Nephron progenitor cell (in vitro differentiated cells): Measurements from ENCODE around the gene ZNF471.

Experiments used
- DNase-seq: peaks from one replicate; pipeline ENCODE4 v3.0.0; 2021
- H3K27ac Mint-ChIP-seq: 2 replicates; pipeline ENCODE4 v1.8.0; 2021; ENCODE audit warnings: mild to moderate bottlenecking, moderate library complexity, mixed read lengths
- H3K27me3 Mint-ChIP-seq: 2 replicates; pipeline ENCODE4 v1.8.0; 2021; ENCODE audit warnings: mild to moderate bottlenecking, low read depth, mixed read lengths; ENCODE audit not compliant: poor library complexity
- H3K36me3 Mint-ChIP-seq: 2 replicates; pipeline ENCODE4 v1.8.0; 2021; ENCODE audit warnings: low read depth, mixed read lengths
- H3K4me1 Mint-ChIP-seq: 2 replicates; pipeline ENCODE4 v1.8.0; 2021; ENCODE audit warnings: mixed read lengths
- H3K4me3 Mint-ChIP-seq: 2 replicates; pipeline ENCODE4 v1.8.0; 2021; ENCODE audit warnings: mild to moderate bottlenecking, moderate library complexity, mixed read lengths
- H3K9me3 Mint-ChIP-seq: 2 replicates; pipeline ENCODE4 v1.8.0; 2021; ENCODE audit warnings: mild to moderate bottlenecking, moderate library complexity, mixed read lengths
- TF ChIP-seq, protein P1 (sequence below): fragments of 200-600 bp; sonication (generic); IDR thresholded peaks from 2 replicates; pipeline ENCODE4 v1.5.0; 2021; ENCODE audit warnings: antibody characterized with exemption

ZNF471 gene

DNA sequence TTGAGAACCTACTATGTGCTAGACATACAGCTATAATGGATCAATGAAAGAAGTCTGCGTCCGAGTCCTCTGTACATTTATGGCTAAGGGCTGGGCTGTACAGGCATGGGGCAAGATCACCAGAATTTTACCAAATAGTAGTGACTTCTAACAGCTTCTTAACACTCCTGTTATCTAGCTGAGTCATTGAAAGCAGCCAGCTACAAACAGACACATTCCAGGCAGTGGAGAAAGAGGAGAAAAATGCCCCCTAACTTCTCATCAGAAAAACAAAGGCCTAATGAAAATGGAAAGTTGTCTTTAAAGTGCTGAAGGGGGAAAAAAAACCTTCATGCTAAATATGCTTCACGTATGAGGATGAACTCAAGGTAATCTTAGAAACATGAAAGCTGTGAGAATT is 16.3 kb upstream of the ZNF471 start:
- H3K9me3 Mint-ChIP-seq = peaks cover 81% of the 10 kb centered on the region
- no peaks in the 10 kb centered on the region for H3K4me1 Mint-ChIP-seq
- peaks cover 3% of the 10 kb centered on the region for H3K27me3 Mint-ChIP-seq
- no peak for DNase-seq
- no peak overlapping the region for H3K27ac Mint-ChIP-seq
- H3K4me3 Mint-ChIP-seq = no peak overlapping the region
- no peaks in the 10 kb centered on the region for H3K36me3 Mint-ChIP-seq
- TF ChIP-seq, protein P1, sequence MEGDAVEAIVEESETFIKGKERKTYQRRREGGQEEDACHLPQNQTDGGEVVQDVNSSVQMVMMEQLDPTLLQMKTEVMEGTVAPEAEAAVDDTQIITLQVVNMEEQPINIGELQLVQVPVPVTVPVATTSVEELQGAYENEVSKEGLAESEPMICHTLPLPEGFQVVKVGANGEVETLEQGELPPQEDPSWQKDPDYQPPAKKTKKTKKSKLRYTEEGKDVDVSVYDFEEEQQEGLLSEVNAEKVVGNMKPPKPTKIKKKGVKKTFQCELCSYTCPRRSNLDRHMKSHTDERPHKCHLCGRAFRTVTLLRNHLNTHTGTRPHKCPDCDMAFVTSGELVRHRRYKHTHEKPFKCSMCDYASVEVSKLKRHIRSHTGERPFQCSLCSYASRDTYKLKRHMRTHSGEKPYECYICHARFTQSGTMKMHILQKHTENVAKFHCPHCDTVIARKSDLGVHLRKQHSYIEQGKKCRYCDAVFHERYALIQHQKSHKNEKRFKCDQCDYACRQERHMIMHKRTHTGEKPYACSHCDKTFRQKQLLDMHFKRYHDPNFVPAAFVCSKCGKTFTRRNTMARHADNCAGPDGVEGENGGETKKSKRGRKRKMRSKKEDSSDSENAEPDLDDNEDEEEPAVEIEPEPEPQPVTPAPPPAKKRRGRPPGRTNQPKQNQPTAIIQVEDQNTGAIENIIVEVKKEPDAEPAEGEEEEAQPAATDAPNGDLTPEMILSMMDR = no peak

- H3K4me1 Mint-ChIP-seq = no peaks in the 10 kb centered on the region
Observed at GRCh38 chr19:56504581-56504980, 3.1 kb upstream of the ZNF471 start.

GRCh38 chr19:56508290-56508778 is 679 bp downstream of the ZNF471 start:
- Mint-ChIP-seq H3K27me3 (no peaks in the 10 kb centered on the region), H3K4me3 (no peak overlapping the region), H3K36me3 (no peaks in the 10 kb centered on the region), H3K9me3 (peaks cover 32% of the 10 kb centered on the region), H3K27ac (no peak overlapping the region), H3K4me1 (no peaks in the 10 kb centered on the region)
- TF ChIP-seq, protein P1 = no peak
- DNase-seq = no peak

More at GRCh38 chr19:56504581-56504980, 3.1 kb upstream of the ZNF471 start:
- Mint-ChIP-seq H3K27ac (no peak overlapping the region), H3K4me3 (no peak overlapping the region), H3K9me3 (peaks cover 54% of the 10 kb centered on the region), H3K36me3 (no peaks in the 10 kb centered on the region), H3K27me3 (no peaks in the 10 kb centered on the region)
- TF ChIP-seq, protein P1 = no peak
- DNase-seq = no peak

DNA sequence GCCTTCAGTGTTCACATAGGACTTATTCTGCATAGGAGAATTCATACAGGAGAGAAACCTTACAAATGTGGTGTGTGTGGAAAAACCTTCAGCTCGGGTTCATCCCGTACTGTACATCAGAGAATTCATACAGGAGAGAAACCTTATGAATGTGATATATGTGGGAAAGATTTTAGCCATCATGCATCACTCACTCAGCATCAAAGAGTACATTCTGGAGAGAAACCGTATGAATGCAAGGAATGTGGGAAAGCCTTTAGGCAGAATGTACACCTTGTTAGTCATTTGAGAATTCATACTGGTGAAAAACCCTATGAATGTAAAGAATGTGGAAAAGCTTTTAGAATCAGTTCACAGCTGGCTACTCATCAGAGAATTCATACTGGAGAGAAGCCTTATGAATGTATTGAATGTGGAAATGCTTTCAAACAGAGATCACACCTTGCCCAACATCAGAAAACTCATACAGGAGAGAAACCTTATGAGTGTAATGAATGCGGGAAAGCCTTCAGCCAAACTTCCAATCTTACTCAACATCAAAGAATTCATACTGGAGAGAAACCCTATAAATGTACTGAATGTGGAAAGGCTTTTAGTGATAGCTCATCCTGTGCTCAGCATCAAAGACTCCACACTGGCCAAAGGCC is 17.7 kb downstream of the ZNF471 start:
- no peak overlapping the region for H3K4me3 Mint-ChIP-seq
- DNase-seq = no peak
- H3K27ac Mint-ChIP-seq = no peak overlapping the region
- H3K36me3 Mint-ChIP-seq = peaks cover 5% of the 10 kb centered on the region
- TF ChIP-seq, protein P1 = no peak
- H3K9me3 Mint-ChIP-seq = peaks cover 95% of the 10 kb centered on the region
- H3K4me1 Mint-ChIP-seq = no peaks in the 10 kb centered on the region
- peaks cover 4% of the 10 kb centered on the region for H3K27me3 Mint-ChIP-seq

GRCh38 chr19:56537442-56537841 is 29.8 kb downstream of the ZNF471 start:
- Mint-ChIP-seq H3K36me3 (peaks cover 40% of the 10 kb centered on the region), H3K9me3 (peaks cover 91% of the 10 kb centered on the region), H3K27ac (no peak overlapping the region), H3K4me1 (no peaks in the 10 kb centered on the region), H3K27me3 (no peaks in the 10 kb centered on the region), H3K4me3 (peak overlapping the region; percentile 84)
- no peak for DNase-seq
- TF ChIP-seq, protein P1 = no peak

GRCh38 chr19:56538254-56538760 is 30.7 kb downstream of the ZNF471 start:
- Mint-ChIP-seq H3K4me3 (peak overlapping the region; percentile 84), H3K36me3 (peaks cover 48% of the 10 kb centered on the region), H3K4me1 (no peaks in the 10 kb centered on the region), H3K27ac (peak overlapping the region; percentile 91), H3K27me3 (no peaks in the 10 kb centered on the region), H3K9me3 (peaks cover 90% of the 10 kb centered on the region)
- TF ChIP-seq, protein P1 = no peak
- peak; percentile 79 for DNase-seq
